Endothelial cell of umbilical vein (primary cell): Measurements from ENCODE around the gene SFXN3. TPM values are rescaled to one million over a fixed set of nuclear protein-coding genes. Genes with fewer than 3 reads are reported as not detected.

Experiments used
- BruUV-seq: library from RNA; stranded (reverse); fragments of 400-500 nt; replicated peaks from 2 replicates; lab custom pipeline; 2021; lab: Mats Ljungman, UMichigan
- CTCF ChIA-PET: fragments of 300-600, 350-600 bp; sonication (Branson Sonifier 250); formaldehyde crosslinking; loops from one replicate; lab custom pipeline; 2021; ENCODE audit warnings: antibody characterized with exemption, inconsistent platforms; lab: Charles Lee
- POLR2A ChIA-PET: fragments of 300-600, 350-600 bp; sonication (Branson Sonifier 250); formaldehyde crosslinking; loops from one replicate; lab custom pipeline; 2021; ENCODE audit warnings: antibody characterized with exemption, inconsistent platforms; lab: Charles Lee
- DNase-seq: peaks from one replicate; pipeline ENCODE4 v3.0.0-alpha.2; 2011; ENCODE audit warnings: low read depth, low spot score
- FAIRE-seq: peaks from 2 replicates; lab custom pipeline; 2011; peaks lifted over from hg19 to GRCh38; lab: Jason Lieb, UNC
- H2AFZ ChIP-seq: 2 replicates; pipeline ENCODE4 v1.6.0; 2012; ENCODE audit warnings: low read depth, low read length, control low read depth, inconsistent platforms
- H3K27ac ChIP-seq: 2 replicates; pipeline ENCODE4 v1.5.1; 2011; ENCODE audit warnings: low read depth, mild to moderate bottlenecking, control low read depth, low read length, moderate library complexity; ENCODE audit not compliant: insufficient read depth
- H3K27me3 ChIP-seq, 2 experiments: 2 replicates each; pipeline versions ENCODE4 v1.6.0 to v1.6.1; 2011; ENCODE audit warnings: low read length in 2 of 2, mixed read lengths in 1 of 2; ENCODE audit not compliant: control insufficient read depth in 2 of 2, insufficient read depth in 2 of 2
- H3K36me3 ChIP-seq, 2 experiments: 2 replicates in 1 of 2; 3 replicates in 1 of 2; pipeline ENCODE4 v1.5.1; 2011; ENCODE audit warnings: low read length in 2 of 2, mild to moderate bottlenecking in 1 of 2, moderate library complexity in 1 of 2; ENCODE audit not compliant: control insufficient read depth in 2 of 2, insufficient read depth in 2 of 2; ENCODE audit errors: extremely low read depth in 1 of 2
- H3K4me1 ChIP-seq: 3 replicates; pipeline ENCODE4 v1.5.1; 2011; ENCODE audit warnings: mild to moderate bottlenecking, low read length; ENCODE audit not compliant: control insufficient read depth, insufficient read depth; ENCODE audit errors: extremely low read depth
- H3K4me2 ChIP-seq: 2 replicates; pipeline ENCODE4 v1.6.1; 2011; ENCODE audit warnings: low read length, control low read depth, mixed read lengths; ENCODE audit not compliant: insufficient read depth
- H3K4me3 ChIP-seq, 3 experiments: fragments of 200-600 bp in 1 of 3; sonication (generic), shearing (Covaris generic) in 1 of 3; replicated peaks in 1 of 3; 2 replicates each; pipeline ENCODE4 v1.5.1; 2011 to 2016; ENCODE audit warnings: control low read depth in 3 of 3, low read length in 3 of 3, mild to moderate bottlenecking in 2 of 3, inconsistent platforms in 1 of 3, low read depth in 1 of 3, moderate library complexity in 1 of 3; ENCODE audit not compliant: insufficient read depth in 1 of 3
- H3K79me2 ChIP-seq: 2 replicates; pipeline ENCODE4 v1.6.0; 2012; ENCODE audit warnings: low read length, inconsistent platforms; ENCODE audit not compliant: control insufficient read depth, insufficient read depth
- H3K9ac ChIP-seq: replicated peaks from 2 replicates; pipeline ENCODE3; 2011; ENCODE audit warnings: low read length, control low read depth; ENCODE audit not compliant: insufficient read depth; ENCODE audit errors: extremely low read depth
- H3K9me1 ChIP-seq: replicated peaks from 3 replicates; pipeline ENCODE4 v1.6.0; 2011; ENCODE audit warnings: mild to moderate bottlenecking, low read length; ENCODE audit not compliant: control insufficient read depth, insufficient read depth; ENCODE audit errors: extremely low read depth
- H3K9me3 ChIP-seq: replicated peaks from 2 replicates; pipeline ENCODE4 v1.5.1; 2012; ENCODE audit warnings: low read length, inconsistent platforms; ENCODE audit not compliant: control insufficient read depth, insufficient read depth
- H4K20me1 ChIP-seq: replicated peaks from 2 replicates; pipeline ENCODE3; 2011; ENCODE audit warnings: mild to moderate bottlenecking, low read length; ENCODE audit not compliant: control insufficient read depth, insufficient read depth; ENCODE audit errors: extremely low read depth
- EZH2 ChIP-seq: IDR thresholded peaks from 2 replicates; pipeline ENCODE4 v1.6.1; 2012; ENCODE audit warnings: borderline replicate concordance, low read depth, mild to moderate bottlenecking, moderate library complexity, low read length, inconsistent platforms; ENCODE audit not compliant: severe bottlenecking
- GATA2 ChIP-seq: IDR thresholded peaks from 2 replicates; pipeline ENCODE4 v1.7.0; 2011; ENCODE audit warnings: low read depth, mild to moderate bottlenecking, moderate library complexity, mixed read lengths, low read length; ENCODE audit not compliant: insufficient read length, insufficient read depth
- JUN ChIP-seq: IDR thresholded peaks from 2 replicates; pipeline ENCODE4 v1.6.1; 2011; ENCODE audit warnings: borderline replicate concordance, low read depth; ENCODE audit not compliant: insufficient read length, insufficient read depth
- POLR2AphosphoS5 ChIP-seq: IDR thresholded peaks from 2 replicates; pipeline ENCODE4 v1.6.1; 2012; ENCODE audit warnings: low read depth, mild to moderate bottlenecking, control low read depth, low read length, moderate library complexity; ENCODE audit not compliant: insufficient read depth
- dilution Hi-C: fragments of 300-500 bp; cut with MboI; formaldehyde crosslinking; loops from one replicate; pipeline ENCODE4 v1.15.0; 2019; ENCODE audit warnings: low sequenced_read_pairs; ENCODE audit not compliant: extremely low pct_ligation_motif_present
- intact Hi-C: fragments of 100-400 bp; cut with micrococcal nuclease; formaldehyde crosslinking; loops from one replicate; pipeline ENCODE4 v1.10.0; 2022
- polyA plus RNA-seq, 4 experiments: library from polyadenylated mRNA; depleted of rRNA in 3 of 4; stranded (reverse) in 3 of 4; unstranded in 1 of 4; fragments of >200 nt; gene quantifications; 2 replicates each; pipeline versions ENCODE4 v1.2.1 to v1.2.3, GENCODE V29; 2011 to 2012; ENCODE audit warnings: missing spikeins in 1 of 4
- total RNA-seq: library from RNA; stranded (reverse); gene quantifications from 2 replicates; pipeline ENCODE4 v1.2.3, GENCODE V29; 2021
- TF ChIP-seq, protein P1 (sequence below), 2 donors: IDR thresholded peaks; 1 replicate in 1 of 2; 2 replicates in 1 of 2; pipeline ENCODE4 v1.5.1; 2011; ENCODE audit warnings: low read length in 2 of 2, mild to moderate bottlenecking in 2 of 2, moderate library complexity in 2 of 2, control low read depth in 1 of 2, inconsistent platforms in 1 of 2, low read depth in 1 of 2; ENCODE audit not compliant: insufficient read depth in 1 of 2; ENCODE audit errors: extremely low read depth in 1 of 2

The SFXN3 gene
- total and polyA plus RNA-seq, 2 donors (not counting 3 experiments of a cell fraction or from before 2014, with no cell fraction given): 83.1 to 117 TPM

DNA sequence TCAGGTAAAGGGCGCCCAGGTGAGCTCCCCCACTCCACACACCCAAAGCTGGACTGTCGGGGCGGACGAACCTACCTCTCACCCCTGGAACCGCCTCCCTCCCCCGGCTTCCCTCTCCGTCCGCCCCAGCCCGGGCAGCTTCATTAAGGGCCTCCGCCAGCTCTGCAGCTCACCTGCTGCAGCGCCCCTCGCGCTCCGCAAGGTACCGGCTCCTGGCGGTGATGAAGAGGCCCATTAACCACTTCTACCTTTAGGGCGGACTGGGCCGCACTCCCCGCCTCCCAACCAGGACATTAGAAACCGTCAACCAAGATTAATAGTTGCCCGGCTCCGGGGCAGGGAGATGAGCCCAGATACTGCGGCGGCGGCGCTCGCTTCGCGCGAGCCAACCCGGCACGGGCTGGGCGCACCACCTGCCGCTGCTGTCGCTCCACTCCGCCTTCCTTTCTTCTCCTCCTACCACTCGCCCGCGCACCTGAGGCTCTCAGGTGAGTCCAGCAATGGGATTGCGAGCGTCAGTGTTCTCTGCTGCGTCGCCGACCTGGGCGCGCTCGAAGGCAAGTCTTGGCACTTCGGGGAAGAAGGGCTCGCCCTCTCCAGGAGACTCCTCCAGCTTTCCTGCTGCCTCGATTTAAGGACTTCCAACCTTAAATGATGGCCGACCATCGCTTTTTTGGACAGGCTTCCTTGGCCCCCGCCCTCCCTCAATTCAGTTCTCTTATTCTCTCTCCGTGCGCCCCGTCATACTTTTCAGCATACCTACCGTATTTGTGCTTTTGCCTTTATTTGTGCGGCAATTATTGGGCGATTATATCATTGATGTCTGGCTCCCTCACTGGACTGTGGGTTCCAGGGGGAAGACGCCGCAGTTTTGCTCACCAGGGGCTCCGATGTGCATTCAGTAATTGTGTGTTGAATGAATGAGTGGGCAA, 17.2 kb downstream of the SFXN3 start:
- ChIA-PET CTCF (interaction anchor here (0.8 to 9.9 kb wide), 6 partner anchors 15 to 94 kb away, joined by 3 to 290 read pairs (median 8); partner anchors contain the start of gene KAZALD1), POLR2A (interaction anchor here (0.6 kb wide), 1 partner anchor 31 kb away, joined by 5 read pairs; no protein-coding TSS in a partner anchor)
- H3K9ac ChIP-seq: no peak overlapping the region
- peaks cover 39 to 40% of the 10 kb centered on the region in 2 experiments for H3K27me3 ChIP-seq
- no peaks in the 10 kb centered on the region for H4K20me1 ChIP-seq
- no peaks in the 10 kb centered on the region for H3K79me2 ChIP-seq
- no peaks in the 10 kb centered on the region for H3K36me3 ChIP-seq
- intact Hi-C loops: no loop called here
- TF ChIP-seq EZH2: peak; percentile 95
- TF ChIP-seq GATA2: no peak
- H3K4me2 ChIP-seq: no peak overlapping the region
- no peaks in the 10 kb centered on the region for H3K9me1 ChIP-seq
- no peak for FAIRE-seq
- H2AFZ ChIP-seq: no peak overlapping the region
- dilution Hi-C loops: no loop called here
- no peak overlapping the region for H3K4me3 ChIP-seq
- BruUV-seq: no TSS peak
- H3K27ac ChIP-seq: no peak overlapping the region
- DNase-seq: no peak
- H3K4me1 ChIP-seq: peaks cover 5% of the 10 kb centered on the region
- H3K9me3 ChIP-seq: no peaks in the 10 kb centered on the region

DNA sequence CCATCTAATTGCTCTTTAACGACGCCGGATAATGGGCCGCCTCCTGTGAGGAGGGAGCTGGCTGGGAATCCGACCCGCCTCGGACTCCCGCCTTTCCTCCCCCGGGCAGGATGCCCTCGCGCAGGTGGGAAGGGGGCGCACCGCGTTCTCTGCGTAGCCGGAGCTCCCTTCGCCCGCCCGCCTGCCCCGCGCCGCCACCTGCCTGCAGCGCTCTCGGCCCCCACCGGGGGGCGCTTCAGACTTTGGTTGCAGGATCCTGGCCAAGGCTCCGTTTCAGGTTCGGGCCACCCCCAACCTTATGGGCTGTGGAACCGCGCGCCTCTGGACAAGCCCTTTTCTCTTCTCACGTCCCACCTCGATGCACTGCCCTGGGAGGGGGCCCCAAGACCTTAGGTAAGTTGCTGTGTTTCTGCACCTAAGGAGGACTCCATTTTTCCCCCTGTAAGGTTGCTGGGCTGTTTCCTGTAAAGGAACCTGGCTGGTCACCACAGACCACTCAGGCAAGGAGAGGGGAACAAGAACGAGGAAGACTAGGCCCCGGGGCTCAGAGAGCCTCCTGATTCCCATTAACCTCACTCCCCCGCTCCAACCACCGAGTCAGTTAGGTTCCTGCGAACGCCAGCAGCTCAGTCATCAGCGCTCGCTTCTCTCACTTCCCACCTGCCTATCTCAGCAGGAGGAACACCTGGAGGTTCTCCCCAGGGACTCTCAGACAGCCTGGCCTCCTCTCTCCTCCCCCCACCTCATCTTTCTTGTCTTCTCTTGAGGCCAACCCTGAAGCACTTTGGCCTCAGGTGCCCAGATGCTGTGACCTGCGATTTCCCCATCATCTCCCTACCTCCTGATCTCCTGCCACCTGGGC, 19.4 kb downstream of the SFXN3 start:
- no peak overlapping the region for H3K4me3 ChIP-seq
- no peaks in the 10 kb centered on the region for H3K9me1 ChIP-seq
- no peaks in the 10 kb centered on the region for H4K20me1 ChIP-seq
- intact Hi-C loops: loop anchor here (1.0 kb wide), 1 partner anchor 17 kb away; no protein-coding TSS in a partner anchor
- TF ChIP-seq JUN (no peak), POLR2AphosphoS5 (no peak), EZH2 (peak; percentile 83)
- TF ChIP-seq, protein P1, sequence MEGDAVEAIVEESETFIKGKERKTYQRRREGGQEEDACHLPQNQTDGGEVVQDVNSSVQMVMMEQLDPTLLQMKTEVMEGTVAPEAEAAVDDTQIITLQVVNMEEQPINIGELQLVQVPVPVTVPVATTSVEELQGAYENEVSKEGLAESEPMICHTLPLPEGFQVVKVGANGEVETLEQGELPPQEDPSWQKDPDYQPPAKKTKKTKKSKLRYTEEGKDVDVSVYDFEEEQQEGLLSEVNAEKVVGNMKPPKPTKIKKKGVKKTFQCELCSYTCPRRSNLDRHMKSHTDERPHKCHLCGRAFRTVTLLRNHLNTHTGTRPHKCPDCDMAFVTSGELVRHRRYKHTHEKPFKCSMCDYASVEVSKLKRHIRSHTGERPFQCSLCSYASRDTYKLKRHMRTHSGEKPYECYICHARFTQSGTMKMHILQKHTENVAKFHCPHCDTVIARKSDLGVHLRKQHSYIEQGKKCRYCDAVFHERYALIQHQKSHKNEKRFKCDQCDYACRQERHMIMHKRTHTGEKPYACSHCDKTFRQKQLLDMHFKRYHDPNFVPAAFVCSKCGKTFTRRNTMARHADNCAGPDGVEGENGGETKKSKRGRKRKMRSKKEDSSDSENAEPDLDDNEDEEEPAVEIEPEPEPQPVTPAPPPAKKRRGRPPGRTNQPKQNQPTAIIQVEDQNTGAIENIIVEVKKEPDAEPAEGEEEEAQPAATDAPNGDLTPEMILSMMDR (IDR thresholded peaks at IDR 0.05; ENCODE audit: extremely low read depth in 1 of 2, insufficient read depth in 1 of 2, low read depth in 1 of 2, low read length in 2 of 2): peak; percentile 87 to 97
- no TSS peak for BruUV-seq
- CTCF ChIA-PET: interaction anchor here (0.6 to 9.9 kb wide), 36 partner anchors 11 to 531 kb away, joined by 3 to 290 read pairs (median 5); partner anchors contain the start of genes KAZALD1, PDZD7 and SFXN3
- no peaks in the 10 kb centered on the region for H3K9me3 ChIP-seq
- FAIRE-seq (peak; percentile 76), DNase-seq (peak; percentile 49)
- no peak overlapping the region for H3K4me2 ChIP-seq
- POLR2A ChIA-PET: interaction anchor here (0.8 kb wide), 1 partner anchor 10 kb away, joined by 3 read pairs; no protein-coding TSS in a partner anchor
- dilution Hi-C loops: no loop called here
- H3K27ac ChIP-seq: no peak overlapping the region
- H3K27me3 ChIP-seq: peaks cover 36 to 38% of the 10 kb centered on the region in 2 experiments
- no peak overlapping the region for H2AFZ ChIP-seq
- no peaks in the 10 kb centered on the region for H3K4me1 ChIP-seq
- no peak overlapping the region for H3K9ac ChIP-seq
- no peaks in the 10 kb centered on the region for H3K79me2 ChIP-seq
- no peaks in the 10 kb centered on the region for H3K36me3 ChIP-seq
